Mesendoderm (in vitro differentiated cells): Measurements from ENCODE around the gene PRR35.

Source experiments
- DNase-seq: peaks from one replicate; pipeline ENCODE4 v3.0.0; 2013
- H2AK5ac ChIP-seq: 2 replicates; pipeline ENCODE4 v1.6.1; 2013; ENCODE audit warnings: low read length, inconsistent platforms
- H2BK120ac ChIP-seq: 2 replicates; pipeline ENCODE4 v1.6.1; 2013; ENCODE audit warnings: low read depth, mild to moderate bottlenecking, low read length, moderate library complexity, mixed read lengths
- H2BK15ac ChIP-seq: replicated peaks from 2 replicates; pipeline ENCODE4 v1.6.1; 2013; ENCODE audit warnings: low read depth, mild to moderate bottlenecking, moderate library complexity
- H2BK5ac ChIP-seq: 2 replicates; pipeline ENCODE4 v1.6.1; 2013; ENCODE audit warnings: low read length, inconsistent platforms
- H3K18ac ChIP-seq: 2 replicates; pipeline ENCODE4 v1.6.1; 2013; ENCODE audit warnings: mild to moderate bottlenecking, low read length, mixed read lengths
- H3K23ac ChIP-seq: one replicate; pipeline ENCODE4 v1.6.1; 2013; ENCODE audit warnings: low read length
- H3K27ac ChIP-seq: 2 replicates; pipeline ENCODE4 v1.5.1; 2013; ENCODE audit warnings: low read depth, mild to moderate bottlenecking, inconsistent platforms, low read length, moderate library complexity
- H3K27me3 ChIP-seq: 2 replicates; pipeline ENCODE4 v1.6.1; 2013; ENCODE audit warnings: low read length, control low read depth, mild to moderate bottlenecking, inconsistent platforms; ENCODE audit not compliant: insufficient read depth, poor library complexity
- H3K36me3 ChIP-seq: 2 replicates; pipeline ENCODE4 v1.6.1; 2013; ENCODE audit warnings: low read length, inconsistent platforms; ENCODE audit not compliant: control insufficient read depth, insufficient read depth
- H3K4ac ChIP-seq: one replicate; pipeline ENCODE4 v1.6.1; 2013; ENCODE audit warnings: low read depth, mild to moderate bottlenecking, low read length, moderate library complexity
- H3K4me1 ChIP-seq: 2 replicates; pipeline ENCODE4 v1.6.1; 2013; ENCODE audit warnings: low read depth, low read length, inconsistent platforms; ENCODE audit not compliant: control insufficient read depth
- H3K4me2 ChIP-seq: 2 replicates; pipeline ENCODE4 v1.6.1; 2013; ENCODE audit warnings: low read length
- H3K4me3 ChIP-seq: 2 replicates; pipeline ENCODE4 v1.5.1; 2013; ENCODE audit warnings: mild to moderate bottlenecking, low read length
- H3K56ac ChIP-seq: one replicate; pipeline ENCODE4 v1.6.1; 2013; ENCODE audit warnings: low read length
- H3K79me1 ChIP-seq: 2 replicates; pipeline ENCODE4 v1.6.1; 2013; ENCODE audit warnings: low read length, inconsistent platforms
- H3K79me2 ChIP-seq: 2 replicates; pipeline ENCODE4 v1.6.1; 2013; ENCODE audit warnings: mild to moderate bottlenecking, low read length; ENCODE audit not compliant: control insufficient read depth, insufficient read depth
- H3K9ac ChIP-seq: 2 replicates; pipeline ENCODE4 v1.6.1; 2013; ENCODE audit warnings: low read length, inconsistent platforms
- H4K5ac ChIP-seq: one replicate; pipeline ENCODE4 v1.6.1; 2013; ENCODE audit warnings: low read length
- H4K8ac ChIP-seq: one replicate; pipeline ENCODE4 v1.6.1; 2013; ENCODE audit warnings: low read depth, mild to moderate bottlenecking, control low read depth, low read length, moderate library complexity
- WGBS: extraction: QIAGEN DNeasy Blood & Tissue Kit; methylation state at CpG from one replicate; pipeline ENCODE4 v1.1.7; 2013; ENCODE audit warnings: low lambda C conversion rate, missing lambda C conversion rate; ENCODE audit not compliant: insufficient coverage; ENCODE audit errors: extremely low coverage; 5-methylcytosine and 5-hydroxymethylcytosine counted together

PRR35 gene

DNA sequence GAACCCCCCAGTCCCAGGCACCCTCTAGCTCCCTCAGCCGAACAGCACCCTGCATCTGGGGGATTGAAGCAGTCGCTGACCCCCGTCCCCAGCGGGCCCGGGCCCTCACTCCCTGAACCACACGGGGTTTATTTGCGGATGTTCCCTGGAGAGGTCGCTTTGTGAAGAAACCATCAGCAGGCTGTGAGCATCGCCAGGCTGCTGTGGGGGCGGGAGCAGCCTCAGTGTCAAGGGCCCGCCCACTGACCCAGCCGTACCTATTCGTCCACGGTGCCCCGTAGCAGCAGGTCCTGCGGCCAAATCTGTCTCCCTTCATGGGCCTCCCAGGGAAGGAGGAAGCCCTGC is 23.2 kb downstream of the PRR35 start:
- no peaks in the 10 kb centered on the region for H3K27me3 ChIP-seq
- no peak overlapping the region for H3K27ac ChIP-seq
- H4K8ac ChIP-seq: no peak overlapping the region
- no peaks in the 10 kb centered on the region for H3K36me3 ChIP-seq
- no peak overlapping the region for H3K23ac ChIP-seq
- no peak overlapping the region for H2AK5ac ChIP-seq
- H2BK5ac ChIP-seq: no peak overlapping the region
- no peak overlapping the region for H3K56ac ChIP-seq
- H3K79me2 ChIP-seq: peaks cover 4% of the 10 kb centered on the region
- WGBS: no CpG with 5 or more reads among the region's 16 CpGs
- H3K4me3 ChIP-seq: no peak overlapping the region
- no peaks in the 10 kb centered on the region for H3K4me1 ChIP-seq
- no peak overlapping the region for H2BK120ac ChIP-seq
- H3K79me1 ChIP-seq: peaks cover 2% of the 10 kb centered on the region
- no peak overlapping the region for H3K4ac ChIP-seq
- no peak overlapping the region for H2BK15ac ChIP-seq
- no peak overlapping the region for H4K5ac ChIP-seq
- DNase-seq: peak; percentile 50
- no peak overlapping the region for H3K9ac ChIP-seq
- H3K4me2 ChIP-seq: no peak overlapping the region
- H3K18ac ChIP-seq: no peak overlapping the region

DNA sequence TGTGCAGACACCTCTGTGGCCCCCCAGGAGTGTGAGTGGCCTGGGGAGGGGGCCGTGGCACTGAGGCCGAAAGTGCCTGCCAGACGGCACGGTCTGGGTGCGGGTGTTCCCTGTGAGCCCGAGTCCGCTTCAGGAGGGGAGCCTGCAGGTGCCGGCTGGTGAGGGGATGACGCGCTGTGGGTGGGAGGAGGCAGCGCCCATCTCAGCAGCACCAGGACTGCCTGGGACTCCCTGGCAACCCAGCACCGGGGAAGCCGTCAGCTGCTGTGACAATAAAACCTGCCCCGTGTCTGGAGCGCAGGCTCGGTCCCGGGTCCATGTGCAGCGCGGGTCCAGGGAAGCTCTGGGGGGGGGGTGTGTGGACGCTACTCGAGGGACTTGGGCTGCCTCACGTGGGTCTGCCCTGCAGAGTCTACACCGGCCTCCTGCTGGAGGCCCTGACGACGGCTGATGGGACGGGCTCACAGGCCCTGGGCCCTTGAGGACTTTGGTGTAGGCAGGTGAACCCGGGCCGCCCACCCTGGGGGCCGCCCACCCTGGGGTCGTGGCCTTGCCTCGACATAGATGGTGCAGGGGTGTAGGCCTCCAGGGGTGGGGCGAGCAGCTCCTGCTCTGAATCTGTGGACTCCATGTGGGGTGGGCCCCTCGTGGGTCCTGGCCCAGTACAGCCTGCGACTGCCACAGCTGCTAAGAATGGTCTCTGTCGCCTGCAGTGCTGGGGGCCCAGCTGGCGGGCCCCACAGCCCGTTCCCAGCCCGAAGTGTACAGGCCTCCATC is 23.8 kb downstream of the PRR35 start:
- Histone ChIP-seq H3K4ac (no peak overlapping the region), H3K27ac (no peak overlapping the region), H2AK5ac (no peak overlapping the region), H3K56ac (no peak overlapping the region), H3K79me2 (peaks cover 4% of the 10 kb centered on the region), H2BK120ac (no peak overlapping the region), H3K4me2 (no peak overlapping the region), H3K79me1 (peaks cover 2% of the 10 kb centered on the region), H3K27me3 (no peaks in the 10 kb centered on the region), H3K9ac (no peak overlapping the region), H2BK5ac (no peak overlapping the region), H3K4me1 (no peaks in the 10 kb centered on the region), H3K36me3 (no peaks in the 10 kb centered on the region), H3K23ac (no peak overlapping the region), H3K4me3 (no peak overlapping the region), H4K5ac (no peak overlapping the region), H4K8ac (no peak overlapping the region), H2BK15ac (no peak overlapping the region), H3K18ac (no peak overlapping the region)
- no CpG with 5 or more reads among the region's 38 CpGs for WGBS
- DNase-seq: no peak

DNA sequence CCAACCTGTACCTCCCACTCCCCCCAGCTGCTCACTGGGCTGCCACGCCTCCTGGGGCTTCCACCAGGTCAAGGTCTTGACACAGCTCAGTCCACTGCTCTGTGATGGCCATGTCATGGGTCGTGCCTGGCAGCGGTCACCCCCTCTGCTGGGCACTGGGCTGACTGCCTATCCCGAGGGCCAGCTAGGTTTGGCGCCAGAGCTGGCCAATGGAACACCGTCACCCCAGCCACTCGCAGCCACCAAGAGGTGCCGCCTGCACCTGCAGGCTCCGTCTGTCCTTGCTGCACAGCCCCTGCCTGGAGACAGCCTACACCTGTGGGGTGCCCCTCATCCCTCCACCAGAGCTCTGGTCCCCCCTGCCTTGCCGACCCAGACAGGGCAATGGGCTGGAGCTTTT is 25.2 kb downstream of the PRR35 start:
- no peak overlapping the region for H3K27ac ChIP-seq
- no peak overlapping the region for H2BK5ac ChIP-seq
- H3K79me1 ChIP-seq: peaks cover 2% of the 10 kb centered on the region
- no CpG with 5 or more reads among the region's 10 CpGs for WGBS
- no peak overlapping the region for H4K5ac ChIP-seq
- no peak overlapping the region for H2AK5ac ChIP-seq
- no peak overlapping the region for H3K56ac ChIP-seq
- no peak overlapping the region for H3K4me3 ChIP-seq
- H3K27me3 ChIP-seq: no peaks in the 10 kb centered on the region
- no peaks in the 10 kb centered on the region for H3K36me3 ChIP-seq
- no peak overlapping the region for H3K4me2 ChIP-seq
- no peak overlapping the region for H3K9ac ChIP-seq
- H2BK120ac ChIP-seq: no peak overlapping the region
- H3K4me1 ChIP-seq: no peaks in the 10 kb centered on the region
- peaks cover 4% of the 10 kb centered on the region for H3K79me2 ChIP-seq
- no peak overlapping the region for H2BK15ac ChIP-seq
- DNase-seq: peak; percentile 42
- H3K18ac ChIP-seq: no peak overlapping the region
- H4K8ac ChIP-seq: no peak overlapping the region
- H3K4ac ChIP-seq: no peak overlapping the region
- H3K23ac ChIP-seq: no peak overlapping the region

DNA sequence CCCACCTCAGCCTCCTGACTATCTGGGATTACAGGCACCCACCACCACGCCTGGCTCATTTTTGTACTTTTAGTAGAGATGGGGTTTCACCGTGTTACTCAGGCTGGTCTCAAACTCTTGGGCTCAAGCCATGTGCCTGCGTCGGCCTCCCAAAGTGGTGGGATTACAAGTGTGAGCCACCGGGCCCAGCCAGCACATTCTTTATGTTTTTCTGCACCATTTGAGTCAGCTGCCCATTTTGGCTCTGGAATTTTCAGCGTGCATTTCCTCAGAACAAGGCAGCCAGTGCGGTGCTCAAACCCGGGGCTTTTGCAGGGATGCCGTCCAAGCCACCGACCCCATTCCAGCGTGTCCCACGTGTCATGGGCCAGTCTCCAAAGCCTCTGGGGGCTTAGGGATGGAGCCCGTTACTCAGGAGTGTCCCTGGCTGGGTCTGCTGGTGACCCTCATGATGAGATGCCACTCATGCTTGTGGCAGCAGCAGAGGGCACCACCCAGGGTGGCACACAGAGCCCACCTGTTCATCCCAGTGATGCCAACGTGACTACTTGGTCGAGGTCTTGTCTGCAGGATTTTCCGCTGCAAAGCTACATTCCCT is 26.0 kb downstream of the PRR35 start:
- Histone ChIP-seq H3K79me2 (peaks cover 10% of the 10 kb centered on the region), H2AK5ac (no peak overlapping the region), H3K4ac (no peak overlapping the region), H2BK15ac (no peak overlapping the region), H3K27me3 (no peaks in the 10 kb centered on the region), H4K8ac (no peak overlapping the region), H3K56ac (no peak overlapping the region), H3K23ac (no peak overlapping the region), H3K18ac (no peak overlapping the region), H3K4me2 (no peak overlapping the region), H3K4me3 (no peak overlapping the region), H3K79me1 (peaks cover 10% of the 10 kb centered on the region), H3K27ac (no peak overlapping the region), H4K5ac (no peak overlapping the region), H2BK5ac (no peak overlapping the region), H3K9ac (no peak overlapping the region), H3K36me3 (no peaks in the 10 kb centered on the region), H3K4me1 (peaks cover 3% of the 10 kb centered on the region), H2BK120ac (no peak overlapping the region)
- DNase-seq: no peak
- WGBS: no CpG with 5 or more reads among the region's 16 CpGs

DNA sequence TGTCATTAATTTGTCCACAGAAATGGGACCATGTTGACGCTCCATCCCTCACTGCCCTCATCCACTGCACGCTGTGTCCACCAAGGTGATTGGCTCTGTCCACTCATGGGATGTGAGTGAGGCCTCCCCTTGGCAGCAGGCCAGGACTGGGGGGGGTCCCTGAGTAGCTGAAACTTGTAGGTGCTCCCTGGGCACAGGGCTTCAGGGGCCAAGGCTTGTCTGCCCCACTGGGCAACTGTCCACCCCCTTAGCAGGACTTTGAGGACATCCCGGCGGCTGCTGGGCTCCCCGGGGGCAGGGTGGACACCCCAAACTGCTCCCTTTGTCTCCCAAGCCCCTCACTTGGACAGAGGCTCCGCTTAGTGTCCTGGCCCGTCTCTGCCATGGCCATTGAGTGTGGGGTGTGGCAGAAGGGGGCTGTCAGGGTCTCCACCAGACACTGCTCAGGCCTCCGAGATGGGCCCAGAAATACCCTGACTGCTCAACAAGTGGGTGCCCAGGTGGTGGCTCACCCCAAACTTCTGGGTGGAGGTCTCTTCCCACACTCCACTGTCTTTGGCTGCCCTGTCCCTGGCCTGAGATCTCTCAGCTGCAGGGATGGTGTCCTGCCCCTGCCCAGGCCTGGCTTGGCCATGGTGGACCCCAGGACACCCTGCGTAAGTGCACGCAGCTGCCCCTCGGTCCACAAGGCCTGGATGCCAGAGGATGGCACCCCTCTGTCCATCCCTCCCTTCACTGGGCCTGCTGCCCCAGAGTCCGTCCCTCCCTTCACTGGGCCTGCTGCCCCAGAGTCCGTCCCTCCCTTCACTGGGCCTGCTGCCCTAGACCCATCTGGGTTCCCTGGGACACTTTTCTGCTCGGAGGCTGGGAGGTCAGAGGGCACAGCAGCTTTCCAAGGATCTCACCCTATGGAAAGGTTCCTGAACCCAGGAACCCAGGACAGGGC is 26.7 kb downstream of the PRR35 start:
- Histone ChIP-seq H3K4me2 (no peak overlapping the region), H2BK120ac (no peak overlapping the region), H3K9ac (no peak overlapping the region), H4K5ac (no peak overlapping the region), H3K18ac (no peak overlapping the region), H2BK5ac (no peak overlapping the region), H3K4ac (no peak overlapping the region), H3K27ac (no peak overlapping the region), H3K36me3 (no peaks in the 10 kb centered on the region), H2BK15ac (no peak overlapping the region), H3K79me2 (peaks cover 12% of the 10 kb centered on the region), H3K4me1 (peaks cover 3% of the 10 kb centered on the region), H3K4me3 (no peak overlapping the region), H3K79me1 (peaks cover 12% of the 10 kb centered on the region), H3K56ac (no peak overlapping the region), H3K27me3 (no peaks in the 10 kb centered on the region), H4K8ac (no peak overlapping the region), H2AK5ac (no peak overlapping the region), H3K23ac (no peak overlapping the region)
- DNase-seq: no peak
- no CpG with 5 or more reads among the region's 14 CpGs for WGBS
